CD4-positive, alpha-beta T cell treated with Interleukin-6 at 100 ng/mL for 8 hours (primary cell): ENCODE results near the gene CLMP.
"Not testable (repeated sequence)": the region's sequence is repeated elsewhere in the genome, so short reads cannot be mapped to it uniquely, and the experiment has no call there.

Source experiments
- DNase-seq: peaks from one replicate; pipeline ENCODE4 v3.0.0-alpha.2; 2020; ENCODE audit warnings: mixed read lengths, low spot score

The CLMP gene

GRCh38 chr11:123168955-123169484, 26.0 kb downstream of the CLMP start:
- DNase-seq = no peak

GRCh38 chr11:123168241-123168640, 26.8 kb downstream of the CLMP start:
- no peak for DNase-seq

GRCh38 chr11:123166071-123166559, 28.9 kb downstream of the CLMP start:
- DNase-seq = no peak

- no peak for DNase-seq
Measured at GRCh38 chr11:123164732-123165450, 30.2 kb downstream of the CLMP start.

GRCh38 chr11:123163621-123164020, 31.4 kb downstream of the CLMP start:
- no peak for DNase-seq

GRCh38 chr11:123161376-123162030, 33.5 kb downstream of the CLMP start:
- DNase-seq = no peak

- no peak for DNase-seq
Measured at GRCh38 chr11:123159183-123159857, 35.7 kb downstream of the CLMP start.

GRCh38 chr11:123158033-123159003, 36.7 kb downstream of the CLMP start:
- DNase-seq = no peak

GRCh38 chr11:123152951-123153350, 42.1 kb downstream of the CLMP start:
- DNase-seq = no peak

GRCh38 chr11:123152346-123152745, 42.7 kb downstream of the CLMP start:
- not testable (repeated sequence) for DNase-seq

GRCh38 chr11:123151796-123152195, 43.3 kb downstream of the CLMP start:
- no peak for DNase-seq

- DNase-seq = no peak
Measured at GRCh38 chr11:123151366-123151765, 43.7 kb downstream of the CLMP start.

GRCh38 chr11:123150882-123151281, 44.2 kb downstream of the CLMP start:
- no peak for DNase-seq

GRCh38 chr11:123148965-123149364, 46.1 kb downstream of the CLMP start:
- no peak for DNase-seq

- DNase-seq = no peak
Measured at GRCh38 chr11:123145661-123146060, 49.4 kb downstream of the CLMP start.

- DNase-seq = no peak
Measured at GRCh38 chr11:123145220-123145619, 49.8 kb downstream of the CLMP start.

GRCh38 chr11:123144707-123145106, 50.3 kb downstream of the CLMP start:
- no peak for DNase-seq

GRCh38 chr11:123143921-123144320, 51.1 kb downstream of the CLMP start:
- DNase-seq = no peak

GRCh38 chr11:123143476-123143875, 51.6 kb downstream of the CLMP start:
- DNase-seq = no peak

- no peak for DNase-seq
Measured at GRCh38 chr11:123139206-123139605, 55.8 kb downstream of the CLMP start.

- no peak for DNase-seq
Measured at GRCh38 chr11:123137431-123138224, 57.4 kb downstream of the CLMP start.
